Left renal pelvis (tissue), 4 donors: ENCODE results near the gene KRTAP20-1. TPM values are rescaled to one million over a fixed set of nuclear protein-coding genes. Genes with fewer than 3 reads are reported as not detected.

Experiments
- DNase-seq, 4 donors: peaks; one replicate each; pipeline ENCODE4 v3.0.0-alpha.2; 2013; ENCODE audit warnings: low read depth in 4 of 4, low spot score in 3 of 4
- polyA plus RNA-seq, 4 donors: library from polyadenylated mRNA; unstranded; fragments of 120-200 nt; gene quantifications; one replicate each; pipeline ENCODE4 v1.2.1, GENCODE V29; 2013; ENCODE audit not compliant: insufficient read length in 4 of 4

Gene KRTAP20-1, protein sequence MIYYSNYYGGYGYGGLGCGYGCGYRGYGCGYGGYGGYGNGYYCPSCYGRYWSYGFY
- polyA plus RNA-seq: not detected

DNA sequence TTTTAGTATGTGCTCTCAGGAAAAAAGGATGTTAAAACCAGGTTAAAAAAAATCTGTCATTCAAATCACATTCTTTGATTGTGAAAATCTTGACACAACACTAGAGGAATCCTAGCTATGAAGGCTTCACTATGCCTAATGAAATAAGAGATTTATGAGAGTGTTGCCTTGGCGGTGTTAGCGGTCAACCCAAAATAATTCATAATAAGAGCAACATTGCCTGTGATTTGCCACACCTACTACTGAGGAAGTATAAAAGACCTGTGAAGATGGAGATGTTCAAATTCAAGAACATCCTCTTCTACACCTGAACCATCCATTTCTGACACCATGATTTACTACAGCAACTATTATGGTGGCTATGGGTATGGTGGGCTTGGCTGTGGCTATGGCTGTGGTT lies at the start of gene KRTAP20-1:
TSS of gene KRTAP20-1 (plus strand) at position 301 of the 400 bp plus-strand sequence. CDS start at position 331, 30 bp downstream.
- DNase-seq: no peak

DNA sequence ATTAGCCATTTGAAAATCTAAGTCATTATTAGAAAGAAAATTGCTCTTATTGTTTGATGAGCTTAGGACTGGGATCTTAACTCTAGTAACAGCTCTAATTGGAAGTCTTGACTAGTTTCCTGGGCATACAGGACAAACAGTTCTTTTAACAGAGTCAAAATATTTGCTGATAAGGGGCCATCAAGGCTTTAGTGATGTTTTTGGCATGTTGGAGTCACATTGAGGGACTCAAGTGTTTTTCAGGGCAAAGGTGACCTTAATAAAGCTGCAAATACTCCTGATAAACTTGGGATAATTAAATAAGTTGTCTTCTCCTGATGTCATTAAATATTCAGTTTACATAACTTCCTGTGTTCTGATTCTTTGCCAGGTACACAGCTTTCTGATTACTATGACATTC lies 48.6 kb upstream of the KRTAP20-1 start:
- DNase-seq: no peak

DNA sequence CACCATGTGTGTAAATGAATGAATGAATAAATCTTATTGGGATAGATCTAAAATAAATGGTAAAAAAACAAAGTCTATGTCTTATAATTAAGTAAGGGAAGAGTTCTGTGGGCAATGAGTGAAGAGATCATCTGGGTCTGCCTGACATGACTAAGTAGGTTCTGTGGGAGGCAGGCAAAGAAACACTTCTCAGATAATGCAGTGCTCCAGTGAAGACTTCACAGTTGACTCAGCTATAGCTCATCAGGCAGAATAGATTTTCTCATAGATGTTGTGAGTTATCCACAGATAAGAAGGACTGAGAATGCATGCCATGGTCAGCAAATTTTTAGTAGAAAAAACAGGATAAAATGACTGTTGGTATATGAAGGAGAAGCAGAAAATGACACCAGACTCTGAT lies 38.5 kb upstream of the KRTAP20-1 start:
- no peak for DNase-seq

DNA sequence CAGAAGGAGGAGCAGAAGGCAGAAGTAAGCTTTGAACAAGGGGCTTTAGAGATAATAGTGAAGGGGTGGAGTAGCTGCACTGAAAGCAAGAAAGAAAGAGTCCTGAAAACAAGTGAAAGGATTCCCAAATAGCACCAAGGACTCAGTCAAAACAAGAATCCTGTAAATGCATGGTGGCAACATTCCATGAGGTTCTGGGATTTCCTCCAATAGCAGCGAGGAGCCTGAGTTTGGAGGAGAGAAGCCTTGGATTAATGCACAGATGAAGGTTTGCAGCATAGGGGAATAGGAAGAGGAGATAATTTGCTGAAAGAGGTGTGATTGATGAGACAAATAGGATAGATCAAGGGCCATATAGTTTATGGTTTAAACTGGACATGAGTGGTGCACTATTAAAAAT lies 36.9 kb upstream of the KRTAP20-1 start:
- DNase-seq: no peak

DNA sequence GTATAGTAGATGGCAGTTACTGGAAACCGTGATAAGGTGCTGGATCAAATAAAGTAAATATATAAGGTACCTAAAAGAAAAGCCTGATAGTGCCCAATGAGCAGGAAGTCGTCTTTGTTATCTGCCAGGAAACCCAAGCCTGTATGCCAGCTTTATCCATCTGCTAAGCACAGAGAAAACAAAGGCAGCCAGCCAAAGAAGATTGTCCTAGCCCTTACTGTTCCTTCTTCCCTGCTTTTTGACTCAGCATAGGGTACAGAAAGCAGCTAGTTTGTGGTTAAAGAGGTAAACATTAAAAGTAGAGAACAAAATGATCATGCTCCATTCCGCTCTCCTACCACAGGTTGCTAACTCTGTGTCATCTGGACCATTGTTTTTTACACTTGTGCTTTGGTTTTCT lies 36.1 kb upstream of the KRTAP20-1 start:
- no peak for DNase-seq

DNA sequence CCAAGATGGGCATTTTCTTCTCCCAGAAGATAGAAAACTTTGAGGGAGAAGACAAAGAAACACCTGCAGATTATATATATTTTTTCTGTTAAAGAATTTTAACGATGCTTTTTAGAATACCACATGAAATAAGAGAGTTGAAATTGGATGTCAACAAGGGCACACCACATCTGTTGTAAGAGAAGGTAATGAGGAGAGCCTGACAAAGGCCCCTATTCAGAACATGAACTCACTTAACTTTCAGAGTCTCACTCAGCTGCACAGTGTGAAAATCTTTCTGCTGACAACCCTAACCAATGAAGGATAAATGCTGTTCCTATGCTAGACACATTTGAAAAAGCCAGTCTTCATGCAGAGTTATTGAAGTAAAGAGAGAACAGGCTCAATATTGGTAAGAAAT lies 33.4 kb upstream of the KRTAP20-1 start:
- DNase-seq: no peak

DNA sequence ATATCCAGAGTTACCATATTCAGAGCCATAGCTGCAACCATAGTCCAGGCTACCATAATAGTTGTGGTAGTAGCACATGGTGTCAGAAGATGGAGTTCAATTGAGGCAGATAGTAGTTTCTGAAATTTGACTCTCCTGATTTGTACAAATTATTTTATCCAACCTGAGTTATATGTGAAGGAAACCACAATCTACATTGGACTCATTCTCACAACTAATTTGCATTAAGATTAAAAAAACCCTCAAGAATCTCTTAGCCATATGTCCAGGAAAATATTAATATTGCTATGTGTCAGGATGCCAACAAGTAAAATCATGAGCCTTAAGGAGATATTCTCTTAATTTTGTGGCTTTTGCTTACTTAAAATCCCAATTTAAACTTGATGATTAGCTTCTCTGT lies 25.9 kb upstream of the KRTAP20-1 start, which contains the start of gene KRTAP22-2:
TSS of gene KRTAP22-2 (minus strand) at position 101 of the 400 bp plus-strand sequence.
- DNase-seq: no peak

DNA sequence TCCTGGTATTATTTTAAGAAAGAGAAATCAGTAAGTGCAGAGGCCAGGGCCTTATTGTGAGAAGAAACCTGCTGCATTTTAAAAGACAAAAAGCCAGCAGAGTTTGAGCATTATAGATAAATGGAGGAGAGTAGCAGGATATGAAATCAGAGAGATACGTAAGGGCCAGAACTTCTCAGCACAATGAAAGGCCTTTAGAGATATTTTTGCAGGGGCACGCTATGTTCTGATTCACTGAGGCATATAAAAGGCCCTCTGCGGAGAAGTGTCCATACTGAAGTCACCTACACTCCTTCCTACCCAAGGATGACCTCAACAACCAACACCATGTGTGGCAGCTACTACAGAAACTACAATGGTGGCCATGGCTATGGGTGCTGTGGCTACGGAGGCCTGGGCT lies 24.1 kb upstream of the KRTAP20-1 start, which contains the start of gene KRTAP6-3:
TSS of gene KRTAP6-3 (plus strand) at position 301 of the 400 bp plus-strand sequence. CDS start at position 307, 6 bp downstream.
- DNase-seq: no peak

DNA sequence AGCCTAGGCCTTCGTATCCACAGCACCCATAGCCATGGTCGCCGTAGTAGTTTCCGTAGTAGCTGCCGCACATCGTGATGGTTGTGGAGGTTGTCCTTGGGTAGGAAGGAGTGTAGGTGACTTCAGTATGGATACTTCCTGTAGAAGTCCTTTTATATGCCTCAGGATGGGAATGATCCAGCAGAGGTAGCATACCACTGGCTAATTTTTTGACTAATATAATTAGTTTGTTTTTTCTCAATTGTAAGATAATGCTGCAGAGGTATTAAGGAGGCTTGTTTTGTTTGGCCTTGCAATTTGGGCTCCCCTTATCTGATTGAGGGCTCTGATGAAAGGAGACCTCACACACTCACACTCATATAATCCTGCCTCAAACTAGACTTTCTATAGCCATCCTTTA lies 17.4 kb upstream of the KRTAP20-1 start, which contains the start of gene KRTAP6-2:
TSS of gene KRTAP6-2 (minus strand) at position 101 of the 400 bp plus-strand sequence. CDS start at position 73, 28 bp downstream.
- DNase-seq: no peak

DNA sequence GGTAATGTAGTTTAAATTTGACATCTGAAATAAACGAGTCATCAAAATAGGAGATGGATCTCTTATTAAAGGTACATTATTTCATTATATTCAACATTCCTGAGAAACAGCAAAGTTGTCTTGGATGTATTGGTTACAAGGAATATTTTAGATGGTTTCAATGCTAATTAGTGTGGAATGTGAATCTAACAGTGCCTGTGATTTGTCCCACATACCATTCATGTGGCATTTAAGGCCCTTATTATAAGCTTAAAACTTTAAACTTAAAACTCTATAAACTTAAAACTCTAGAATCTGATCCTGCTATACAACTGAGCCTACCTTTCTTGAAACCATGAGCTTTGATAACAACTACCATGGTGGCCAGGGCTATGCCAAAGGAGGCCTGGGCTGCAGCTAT lies 15.4 kb upstream of the KRTAP20-1 start, which contains the start of gene KRTAP22-1:
TSS of gene KRTAP22-1 (plus strand) at position 301 of the 400 bp plus-strand sequence.
- DNase-seq: no peak

DNA sequence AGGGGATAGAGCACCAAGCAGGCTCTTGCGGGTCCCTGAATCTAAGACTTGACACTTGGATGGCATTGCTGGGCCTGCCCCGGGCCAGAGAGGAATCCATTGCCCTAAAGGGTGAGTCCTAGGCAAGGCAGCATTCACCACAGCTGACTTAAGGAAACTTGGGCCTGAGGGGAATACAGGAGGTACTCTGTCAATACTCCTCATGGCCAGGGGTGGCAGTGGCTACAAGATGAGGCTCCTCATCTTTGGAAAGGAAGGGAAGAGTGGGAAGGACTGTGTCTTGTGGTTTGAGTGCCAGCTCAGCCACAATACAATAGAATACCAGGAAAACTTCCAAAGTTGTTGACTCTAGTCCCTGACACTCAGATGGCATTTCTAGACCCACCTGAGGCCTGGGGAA lies 10.3 kb upstream of the KRTAP20-1 start:
- no peak for DNase-seq

DNA sequence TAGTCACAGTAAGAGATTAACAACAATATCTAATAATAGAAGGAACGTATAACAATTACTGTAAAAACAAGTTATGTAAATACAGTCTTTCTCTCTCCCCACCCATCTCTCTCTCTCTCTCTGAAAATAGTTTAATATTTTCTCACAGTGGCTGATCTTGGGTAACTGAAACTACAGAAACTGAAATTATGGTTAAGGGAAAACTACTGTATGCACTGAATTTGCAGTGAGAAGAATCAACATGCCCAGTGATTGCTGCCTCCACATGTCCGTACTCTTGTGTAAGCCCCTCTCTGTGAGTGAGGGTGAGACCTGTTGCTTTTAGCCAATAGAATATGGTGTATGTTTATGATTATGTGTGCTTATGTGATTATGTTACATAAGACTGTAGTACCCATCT lies 4.1 kb upstream of the KRTAP20-1 start:
- no peak for DNase-seq

DNA sequence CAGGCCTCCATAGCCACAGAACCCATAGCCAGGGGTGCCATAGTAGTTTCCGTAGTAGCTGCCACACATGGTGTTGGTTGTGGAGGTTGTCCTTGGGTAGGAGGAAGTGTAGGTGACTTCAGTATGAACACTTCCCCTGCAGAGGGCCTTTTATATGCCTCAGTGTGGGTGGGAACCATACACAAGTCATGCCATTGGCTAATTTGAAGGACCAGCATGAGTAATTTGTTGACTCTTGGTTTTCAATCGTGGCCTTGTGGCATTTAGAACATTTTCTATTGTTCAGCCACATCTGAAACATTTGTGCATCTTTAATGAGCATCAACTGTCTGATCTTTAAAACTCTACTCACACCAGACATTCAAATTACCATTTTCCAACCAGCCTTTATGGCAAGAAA lies 2.4 kb upstream of the KRTAP20-1 start, which contains the start of gene KRTAP6-1:
TSS of gene KRTAP6-1 (minus strand) at position 95 of the 400 bp plus-strand sequence. CDS start at position 69, 26 bp downstream.
- no peak for DNase-seq

DNA sequence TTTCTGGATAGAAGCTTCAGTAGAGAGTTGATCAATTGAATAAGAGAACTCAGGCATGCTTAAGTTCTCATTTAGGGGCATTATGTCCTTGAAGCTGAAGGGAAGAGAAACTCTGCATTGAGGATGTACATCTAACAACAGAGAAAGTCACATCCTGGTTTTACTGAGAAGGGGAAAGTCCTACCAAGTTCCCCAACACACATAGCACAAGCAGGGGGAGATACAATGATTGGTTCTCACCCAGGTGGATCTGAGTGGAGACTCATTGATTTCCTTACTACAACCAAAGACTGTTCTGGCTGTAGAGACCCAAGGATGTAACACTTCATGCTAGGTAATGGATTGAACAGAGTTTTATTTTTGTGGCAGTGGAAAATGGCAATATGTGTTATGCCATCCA lies 1.0 kb upstream of the KRTAP20-1 start:
- no peak for DNase-seq

DNA sequence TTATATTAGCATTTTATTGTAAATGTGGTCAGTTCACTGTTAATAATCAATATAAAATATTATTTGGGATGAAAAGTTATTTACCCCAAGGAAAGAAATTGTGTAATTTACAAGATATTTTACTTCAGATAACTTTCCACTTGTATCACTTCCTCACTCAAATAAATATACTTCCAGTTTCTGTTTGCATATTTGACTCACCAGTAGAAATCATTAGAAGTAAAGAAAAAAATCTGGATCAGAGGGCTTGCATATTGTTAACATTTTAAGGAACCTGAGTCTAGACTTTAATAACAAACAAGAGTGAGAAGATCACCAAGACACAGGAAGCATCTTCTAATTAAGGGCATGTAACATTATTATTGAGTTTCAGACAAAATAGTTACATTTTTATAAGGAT lies 3.9 kb downstream of the KRTAP20-1 start:
- DNase-seq: no peak

DNA sequence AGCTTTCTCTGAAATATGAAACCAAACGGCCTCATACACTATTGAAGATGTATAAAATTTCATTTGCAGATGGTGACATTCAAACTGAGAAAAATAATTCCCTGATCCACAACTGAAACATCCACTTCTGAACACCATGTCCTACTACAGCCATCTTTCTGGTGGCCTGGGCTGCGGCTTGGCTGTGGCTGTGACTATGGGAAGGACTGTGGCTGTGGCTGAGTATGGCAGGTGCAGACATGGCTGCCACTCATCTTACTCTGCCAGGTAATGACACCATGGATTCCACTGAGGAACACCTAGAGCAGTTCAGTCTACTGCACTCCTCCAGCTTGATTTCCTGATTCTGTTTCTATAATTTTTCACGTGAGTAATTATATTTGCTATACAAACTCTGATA lies 4.3 kb downstream of the KRTAP20-1 start, which contains the start of gene KRTAP20-4:
TSS of gene KRTAP20-4 (plus strand) at position 106 of the 400 bp plus-strand sequence.
- DNase-seq: no peak

DNA sequence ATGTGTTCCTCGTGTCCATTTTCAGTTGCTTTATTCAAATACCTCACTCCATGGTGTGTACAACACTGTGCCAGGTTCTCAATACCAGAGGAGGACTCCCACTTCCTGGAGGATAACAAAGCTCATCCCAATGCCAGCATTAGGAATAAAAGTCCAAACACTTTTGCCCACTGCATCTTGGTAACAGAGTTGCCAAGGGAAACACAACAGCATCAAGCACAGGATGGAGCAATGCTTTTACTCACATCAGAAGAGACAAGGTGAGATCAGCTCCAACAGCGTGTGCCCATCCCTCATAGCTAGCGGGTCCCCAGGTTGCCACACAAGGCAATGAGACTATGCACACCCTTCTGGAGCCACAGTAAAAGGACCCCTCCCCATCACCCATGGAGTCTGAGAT lies 7.1 kb downstream of the KRTAP20-1 start:
- no peak for DNase-seq

DNA sequence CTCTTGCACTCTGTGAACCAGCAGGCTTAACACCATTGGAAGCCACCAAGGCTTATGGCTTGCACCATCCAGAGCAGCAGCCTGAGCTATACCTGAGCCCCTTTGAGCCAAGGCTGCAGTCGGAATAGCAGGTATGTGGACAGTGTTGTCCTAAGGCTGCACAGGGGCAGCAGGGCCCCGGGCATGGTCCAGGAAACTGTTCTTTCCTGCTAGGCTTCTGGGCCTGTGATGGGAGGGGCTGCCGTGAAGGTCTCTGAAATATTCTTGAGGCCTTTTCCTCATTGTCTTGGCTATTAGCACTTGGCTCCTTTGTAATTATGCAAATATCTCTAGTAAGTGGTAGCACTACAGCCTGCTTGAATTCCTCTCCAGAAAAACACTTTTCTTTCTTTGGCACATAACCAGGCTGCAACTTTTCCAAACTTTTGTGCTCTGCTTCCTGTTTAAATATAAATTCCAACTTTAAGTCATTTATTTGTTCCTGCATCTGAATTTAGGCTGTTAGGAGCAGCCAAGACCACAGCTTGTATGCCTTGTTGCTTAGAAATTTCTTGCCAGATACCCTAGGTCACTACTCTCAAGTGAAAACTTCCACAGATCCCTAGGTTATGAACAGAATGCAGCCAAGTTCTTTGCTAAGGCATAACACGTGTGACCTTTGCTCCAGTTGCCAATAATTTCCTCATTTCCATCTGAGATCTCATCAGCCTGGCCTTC lies 9.4 kb downstream of the KRTAP20-1 start:
- no peak for DNase-seq

DNA sequence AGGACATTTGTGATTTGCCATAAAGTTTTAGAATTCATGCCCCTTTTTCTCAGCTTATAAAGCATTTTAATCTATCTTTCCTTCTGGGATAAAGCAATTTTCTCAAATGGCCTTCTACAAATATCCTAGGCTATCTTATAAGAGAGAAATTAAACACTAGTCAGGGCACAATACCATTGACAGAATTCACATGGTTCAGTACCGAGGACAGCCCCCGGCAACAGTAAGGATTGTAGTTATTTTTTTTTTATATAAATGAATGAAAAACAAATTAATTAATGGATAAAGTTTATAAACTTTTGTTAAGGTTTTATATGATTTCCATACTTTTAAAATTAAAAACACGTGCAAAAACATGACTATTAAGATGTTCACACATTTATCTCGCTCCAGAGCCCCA lies 11.9 kb downstream of the KRTAP20-1 start:
- no peak for DNase-seq

DNA sequence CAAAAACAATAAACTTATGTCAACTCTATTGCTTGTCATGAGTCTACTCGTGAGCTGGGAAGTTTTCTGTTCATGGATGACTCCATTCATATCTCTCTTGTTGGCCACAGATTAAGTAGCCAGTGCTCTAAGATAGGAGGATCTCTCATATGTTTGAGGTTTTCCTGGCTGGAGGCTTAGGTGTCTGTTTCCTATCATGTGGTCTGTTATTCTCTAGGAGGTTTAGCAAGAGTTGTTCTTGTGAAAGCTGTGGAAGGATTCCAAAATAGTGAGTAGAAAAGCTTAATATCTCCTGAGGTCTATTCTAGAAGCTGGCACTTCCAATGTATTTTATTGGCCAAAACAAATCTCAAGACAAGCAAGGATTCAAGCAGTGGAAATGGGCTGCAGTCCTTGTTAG lies 13.0 kb downstream of the KRTAP20-1 start:
- DNase-seq: no peak

DNA sequence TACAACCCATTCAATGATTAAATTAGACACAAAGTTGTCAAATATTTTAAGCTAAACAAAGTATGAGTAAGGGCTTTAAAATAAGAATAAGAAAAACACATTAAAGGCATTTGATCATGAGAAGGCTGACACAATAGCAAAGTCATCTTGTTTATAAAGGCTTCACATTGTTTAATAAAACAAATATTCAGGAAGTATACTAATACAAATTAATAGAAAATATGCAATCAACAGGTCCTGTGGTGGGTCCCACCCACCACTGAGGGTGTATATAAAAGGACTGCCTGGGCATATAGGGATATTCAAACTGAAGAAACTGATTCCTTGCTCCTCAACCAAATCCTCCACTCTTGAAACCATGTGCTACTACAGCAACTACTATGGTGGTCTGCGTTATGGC lies 18.7 kb downstream of the KRTAP20-1 start, which contains the start of gene KRTAP20-2:
TSS of gene KRTAP20-2 (plus strand) at position 301 of the 400 bp plus-strand sequence. CDS start at position 359, 58 bp downstream.
- no peak for DNase-seq

DNA sequence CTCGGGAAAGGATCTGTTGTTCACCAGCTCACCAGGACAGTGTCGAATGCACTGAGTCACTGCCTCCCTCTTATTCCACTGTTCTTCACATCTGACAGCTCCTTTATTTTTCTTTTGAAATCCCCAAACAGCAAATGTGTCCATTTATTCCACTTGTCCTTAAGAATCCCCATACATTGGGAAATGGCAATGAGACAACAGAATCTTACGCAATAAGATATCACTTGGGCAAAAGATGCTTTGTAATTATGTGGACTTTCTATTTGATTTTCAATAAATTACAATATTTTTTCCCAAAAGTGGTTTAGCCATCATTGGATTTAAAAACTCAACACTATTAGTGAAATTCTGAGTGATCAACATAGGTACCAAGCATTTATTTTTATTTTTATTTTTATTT lies 22.5 kb downstream of the KRTAP20-1 start:
- no peak for DNase-seq
